ENCODE results near the gene RHBDD2. TPM values are rescaled to one million over a fixed set of nuclear protein-coding genes. Genes with fewer than 3 reads are reported as not detected.
"Not testable (repeated sequence)": the region's sequence is repeated elsewhere in the genome, so short reads cannot be mapped to it uniquely, and the experiment has no call there.

Gene RHBDD2
- total RNA-seq (2014; rRNA removed; shearing (Covaris generic)) = 10.9 and 20.3 TPM in 2 replicates
- total RNA-seq (2022) = 18.6 and 23.8 TPM in 2 replicates
- percentile 66 among the genes with signal in this experiment for Bru-seq, nascent RNA
- BruChase-seq, experiment 1, labeled RNA remaining after a 6-hour chase = percentile 59 among the genes with signal in this experiment
- percentile 58 among the genes with signal in this experiment for BruChase-seq, experiment 2, labeled RNA remaining after a 2-hour chase
- long read RNA-seq, transcript RHBDD2-202 (5 exons, 1,878 nt) = minor isoform, 23 of 78 reads
- long read RNA-seq, transcript RHBDD2-201 (4 exons, 1,802 nt) = major isoform, 47 of 78 reads
- long read RNA-seq, partial matches to known transcripts = 0 of 78 reads
- long read RNA-seq, other reads (novel, unspliced or antisense) = 6 of 78 reads

- CTCF ChIA-PET (ENCODE audit: unreplicated experiment) = no interaction called here
- POLR2A ChIA-PET = interaction anchor here (0.7 to 1.1 kb wide), 3 partner anchors 19 to 35 kb away, joined by 3 to 4 read pairs (median 3); no protein-coding TSS in a partner anchor
- peaks cover 33% of the 10 kb centered on the region for H3K36me3 ChIP-seq (ENCODE audit: insufficient read depth, low read length)
- peak within 1 kb of the TSS; percentile 43 for H3K27ac ChIP-seq (ENCODE audit: low read depth, low read length, poor library complexity, severe bottlenecking)
- no peaks in the 10 kb centered on the region for H4K20me1 ChIP-seq (ENCODE audit: insufficient read depth, low read length)
- peak within 1 kb of the TSS; percentile 92 for H3K4me2 ChIP-seq (ENCODE audit: low read length)
- intact Hi-C loops (cut with micrococcal nuclease; ENCODE audit: unreplicated experiment) = loop anchor here (1.0 kb wide), 1 partner anchor 36 kb away; the partner anchor contains the start of gene POR
- no peaks in the 10 kb centered on the region for H3K9me2 ChIP-seq (ENCODE audit: insufficient read depth, low read length)
- no peaks in the 10 kb centered on the region for H3K9me3 ChIP-seq (ENCODE audit: low read length)
- peaks cover 9% of the 10 kb centered on the region; the same call in 1 of the 2 replicates for H3K79me2 ChIP-seq (ENCODE audit: insufficient read depth, low read depth, low read length)
- BruUV-seq (replicated peaks) = no TSS peak
- peak within 1 kb of the TSS; percentile 82 for H2AFZ ChIP-seq (ENCODE audit: low read length)
- peaks cover 18% of the 10 kb centered on the region for H3K4me1 ChIP-seq (ENCODE audit: insufficient read depth, low read length, poor library complexity, severe bottlenecking)
- peak within 1 kb of the TSS; percentile 85 for H3K4me3 ChIP-seq (ENCODE audit: low read depth, low read length, poor library complexity, severe bottlenecking)
- TF ChIP-seq, protein P1, sequence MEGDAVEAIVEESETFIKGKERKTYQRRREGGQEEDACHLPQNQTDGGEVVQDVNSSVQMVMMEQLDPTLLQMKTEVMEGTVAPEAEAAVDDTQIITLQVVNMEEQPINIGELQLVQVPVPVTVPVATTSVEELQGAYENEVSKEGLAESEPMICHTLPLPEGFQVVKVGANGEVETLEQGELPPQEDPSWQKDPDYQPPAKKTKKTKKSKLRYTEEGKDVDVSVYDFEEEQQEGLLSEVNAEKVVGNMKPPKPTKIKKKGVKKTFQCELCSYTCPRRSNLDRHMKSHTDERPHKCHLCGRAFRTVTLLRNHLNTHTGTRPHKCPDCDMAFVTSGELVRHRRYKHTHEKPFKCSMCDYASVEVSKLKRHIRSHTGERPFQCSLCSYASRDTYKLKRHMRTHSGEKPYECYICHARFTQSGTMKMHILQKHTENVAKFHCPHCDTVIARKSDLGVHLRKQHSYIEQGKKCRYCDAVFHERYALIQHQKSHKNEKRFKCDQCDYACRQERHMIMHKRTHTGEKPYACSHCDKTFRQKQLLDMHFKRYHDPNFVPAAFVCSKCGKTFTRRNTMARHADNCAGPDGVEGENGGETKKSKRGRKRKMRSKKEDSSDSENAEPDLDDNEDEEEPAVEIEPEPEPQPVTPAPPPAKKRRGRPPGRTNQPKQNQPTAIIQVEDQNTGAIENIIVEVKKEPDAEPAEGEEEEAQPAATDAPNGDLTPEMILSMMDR (conservative IDR thresholded peaks at IDR 0.05; ENCODE audit: low read length) = no peak
- TF ChIP-seq EZH2phosphoT487 (IDR thresholded peaks at IDR 0.05; ENCODE audit: borderline replicate concordance, low read depth, low read length) = no peak
- DNase-seq (ENCODE audit: low spot score) = peak; percentile 97
Measured at GRCh38 chr7:75878769-75879611, at the start of gene RHBDD2. RHBDD2 (plus strand) TSS chr7:75879034; CDS start chr7:75879083, 49 bp downstream.

DNA sequence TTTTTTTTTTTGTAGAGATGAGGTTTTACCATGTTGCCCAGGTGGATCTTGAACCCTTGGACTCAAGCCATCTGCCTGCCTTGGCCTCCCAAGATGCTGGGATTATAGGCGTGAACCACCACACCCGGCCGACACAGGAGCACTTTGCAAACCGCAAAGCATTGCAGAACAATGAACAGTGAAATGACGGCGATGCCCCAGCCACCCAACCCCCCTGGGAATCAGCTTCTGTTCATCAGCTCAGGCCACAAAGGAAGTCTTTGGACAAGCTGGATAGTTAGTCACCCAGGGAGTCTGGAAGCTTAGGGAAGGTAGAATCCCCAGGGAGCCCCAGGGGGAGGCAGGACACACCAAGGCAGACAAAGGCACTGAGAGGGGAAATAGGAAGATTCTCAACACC, 49.2 kb upstream of the RHBDD2 start:
- DNase-seq (ENCODE audit: low spot score); BruUV-seq (replicated peaks); H3K27ac ChIP-seq (ENCODE audit: low read depth, low read length, poor library complexity, severe bottlenecking); H3K36me3 ChIP-seq (ENCODE audit: insufficient read depth, low read length); CTCF ChIA-PET (ENCODE audit: unreplicated experiment); H3K9me3 ChIP-seq (ENCODE audit: low read length); H3K4me2 ChIP-seq (ENCODE audit: low read length); H3K9me2 ChIP-seq (ENCODE audit: insufficient read depth, low read length); H3K79me2 ChIP-seq (ENCODE audit: insufficient read depth, low read depth, low read length); H3K4me1 ChIP-seq (ENCODE audit: insufficient read depth, low read length, poor library complexity, severe bottlenecking); H2AFZ ChIP-seq (ENCODE audit: low read length); H4K20me1 ChIP-seq (ENCODE audit: insufficient read depth, low read length); H3K4me3 ChIP-seq (ENCODE audit: low read depth, low read length, poor library complexity, severe bottlenecking); intact Hi-C loops (cut with micrococcal nuclease; ENCODE audit: unreplicated experiment): not testable (repeated sequence)
- POLR2A ChIA-PET = interaction anchor here (0.6 kb wide), 1 partner anchor 44 kb away, joined by 4 read pairs; no protein-coding TSS in a partner anchor

DNA sequence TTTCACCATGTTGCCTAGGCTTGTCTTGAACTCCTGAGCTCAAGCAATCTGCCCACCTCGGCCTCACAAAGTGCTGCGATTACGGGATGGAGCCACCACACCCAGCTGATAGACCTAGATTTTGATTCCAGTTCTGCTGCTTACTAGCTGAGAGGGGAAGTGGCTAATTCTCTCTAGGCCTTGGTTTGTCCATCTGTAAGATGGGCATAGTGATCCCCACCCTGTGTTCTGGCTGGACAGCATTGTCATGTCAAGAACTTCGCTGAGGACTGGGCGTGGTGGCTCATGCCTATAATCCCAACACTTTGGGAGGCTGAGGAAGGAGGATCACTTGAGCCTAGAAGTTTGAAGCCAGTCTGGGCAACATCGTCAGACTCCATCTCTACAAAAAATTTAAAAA, 47.9 kb upstream of the RHBDD2 start:
- no peak for DNase-seq (ENCODE audit: low spot score)
- no peak overlapping the region for H2AFZ ChIP-seq (ENCODE audit: low read length)
- H3K79me2 ChIP-seq (ENCODE audit: insufficient read depth, low read depth, low read length) = no peaks in the 10 kb centered on the region
- no peak overlapping the region for H3K4me3 ChIP-seq (ENCODE audit: low read depth, low read length, poor library complexity, severe bottlenecking)
- no peaks in the 10 kb centered on the region for H3K9me2 ChIP-seq (ENCODE audit: insufficient read depth, low read length)
- TF ChIP-seq, protein P1 (conservative IDR thresholded peaks at IDR 0.05; ENCODE audit: low read length) = no peak
- no peak for TF ChIP-seq EZH2phosphoT487 (IDR thresholded peaks at IDR 0.05; ENCODE audit: borderline replicate concordance, low read depth, low read length)
- no peak overlapping the region for H3K27ac ChIP-seq (ENCODE audit: low read depth, low read length, poor library complexity, severe bottlenecking)
- H3K36me3 ChIP-seq (ENCODE audit: insufficient read depth, low read length) = no peaks in the 10 kb centered on the region
- no peaks in the 10 kb centered on the region for H3K9me3 ChIP-seq (ENCODE audit: low read length)
- no TSS peak for BruUV-seq (replicated peaks)
- no peaks in the 10 kb centered on the region for H3K4me1 ChIP-seq (ENCODE audit: insufficient read depth, low read length, poor library complexity, severe bottlenecking)
- ChIA-PET CTCF (ENCODE audit: unreplicated experiment) (no interaction called here), POLR2A (no interaction called here)
- no peaks in the 10 kb centered on the region for H4K20me1 ChIP-seq (ENCODE audit: insufficient read depth, low read length)
- intact Hi-C loops (cut with micrococcal nuclease; ENCODE audit: unreplicated experiment) = no loop called here
- no peak overlapping the region for H3K4me2 ChIP-seq (ENCODE audit: low read length)

GRCh38 chr7:75833662-75834061, 45.2 kb upstream of the RHBDD2 start:
- BruUV-seq (replicated peaks); H2AFZ ChIP-seq (ENCODE audit: low read length); H3K4me1 ChIP-seq (ENCODE audit: insufficient read depth, low read length, poor library complexity, severe bottlenecking); DNase-seq (ENCODE audit: low spot score); H3K36me3 ChIP-seq (ENCODE audit: insufficient read depth, low read length); H3K9me2 ChIP-seq (ENCODE audit: insufficient read depth, low read length); H3K4me3 ChIP-seq (ENCODE audit: low read depth, low read length, poor library complexity, severe bottlenecking); H3K27ac ChIP-seq (ENCODE audit: low read depth, low read length, poor library complexity, severe bottlenecking); CTCF ChIA-PET (ENCODE audit: unreplicated experiment); H3K4me2 ChIP-seq (ENCODE audit: low read length); H4K20me1 ChIP-seq (ENCODE audit: insufficient read depth, low read length); intact Hi-C loops (cut with micrococcal nuclease; ENCODE audit: unreplicated experiment); H3K79me2 ChIP-seq (ENCODE audit: insufficient read depth, low read depth, low read length); H3K9me3 ChIP-seq (ENCODE audit: low read length): not testable (repeated sequence)
- POLR2A ChIA-PET = interaction anchor here (0.6 kb wide), 1 partner anchor 123 kb away, joined by 3 read pairs; no protein-coding TSS in a partner anchor
